HepG2 (cell line): ENCODE results near the gene RACGAP1. TPM values are rescaled to one million over a fixed set of nuclear protein-coding genes. Genes with fewer than 3 reads are reported as not detected.

ENCODE experiments used
- ATAC-seq: fragments of 200-7000 bp; cut with Tn5 transposase; 3 replicates; pipeline ENCODE4 v1.9.1; 2020; ENCODE audit warnings: mild to moderate bottlenecking, moderate library complexity
- BruUV-seq: library from RNA; stranded (reverse); fragments of 400-500 nt; replicated peaks from 2 replicates; lab custom pipeline; 2021; lab: Mats Ljungman, UMichigan
- CTCF ChIA-PET: fragments of 300-600 bp; formaldehyde crosslinking; extraction: SDS; loops from one replicate; lab custom pipeline; 2021; ENCODE audit warnings: low total read pairs, inconsistent platforms, low intra/inter-chr PET ratio; lab: Yijun Ruan, JAX
- POLR2A ChIA-PET: fragments of 350-600 bp; sonication (Branson Sonifier 250); formaldehyde crosslinking; loops from one replicate; lab custom pipeline; 2020; ENCODE audit warnings: antibody characterized with exemption, inconsistent platforms; lab: Yijun Ruan, JAX
- DNase-seq: peaks from one replicate; pipeline ENCODE4 v3.0.0-alpha.2; 2015; ENCODE audit warnings: low spot score
- FAIRE-seq: peaks from 3 replicates; lab custom pipeline; 2011; peaks lifted over from hg19 to GRCh38; lab: Jason Lieb, UNC
- H2AFZ ChIP-seq: one replicate; pipeline ENCODE4 v1.6.1; 2011; ENCODE audit warnings: low read length, inconsistent platforms
- H3K27ac ChIP-seq: fragments of 300-600 bp; 3 replicates; pipeline ENCODE4 v1.8.0; 2011; ENCODE audit warnings: mixed run types, mild to moderate bottlenecking, mixed read lengths, low read length, inconsistent platforms; ENCODE audit not compliant: insufficient read depth; ENCODE audit errors: extremely low read length
- H3K27me3 ChIP-seq, 2 experiments: fragments of 200-600 bp in 1 of 2; 2 replicates in 1 of 2; 3 replicates in 1 of 2; pipeline versions ENCODE4 v1.6.0 to v1.8.0; 2011; ENCODE audit warnings: low read length in 2 of 2, mild to moderate bottlenecking in 2 of 2, moderate library complexity in 2 of 2, inconsistent platforms in 1 of 2; ENCODE audit not compliant: insufficient read depth in 2 of 2, control insufficient read depth in 1 of 2
- H3K36me3 ChIP-seq, 2 experiments: fragments of 200-600 bp in 1 of 2; replicated peaks in 1 of 2; 2 replicates in 1 of 2; 3 replicates in 1 of 2; pipeline versions ENCODE4 v1.5.1 to v1.8.0; 2011; ENCODE audit warnings: low read length in 2 of 2, inconsistent platforms in 1 of 2; ENCODE audit not compliant: insufficient read depth in 2 of 2, control insufficient read depth in 1 of 2
- H3K4me1 ChIP-seq: 2 replicates; pipeline ENCODE4 v1.5.1; 2012; ENCODE audit warnings: low read length, inconsistent platforms; ENCODE audit not compliant: insufficient read depth
- H3K4me2 ChIP-seq: 2 replicates; pipeline ENCODE4 v1.6.0; 2011; ENCODE audit warnings: low read depth, low read length, inconsistent platforms
- H3K4me3 ChIP-seq, 3 experiments: fragments of 200-600 bp in 1 of 3; sonication (generic), shearing (Covaris generic) in 1 of 3; replicated peaks in 1 of 3; 2 replicates each; pipeline ENCODE4 v1.5.1; 2011 to 2016; ENCODE audit warnings: low read length in 3 of 3, inconsistent platforms in 2 of 3, low read depth in 2 of 3, mild to moderate bottlenecking in 2 of 3, control low read depth in 1 of 3, mixed read lengths in 1 of 3; ENCODE audit not compliant: insufficient read depth in 1 of 3
- H3K79me2 ChIP-seq: one replicate; pipeline ENCODE4 v1.6.1; 2011; ENCODE audit warnings: low read length, inconsistent platforms; ENCODE audit not compliant: insufficient read depth
- H3K9ac ChIP-seq: 2 replicates; pipeline ENCODE4 v1.6.0; 2011; ENCODE audit warnings: mild to moderate bottlenecking, low read depth, low read length, inconsistent platforms; ENCODE audit not compliant: insufficient read depth
- H3K9me3 ChIP-seq: 2 replicates; pipeline ENCODE4 v1.5.1; 2012; ENCODE audit warnings: mild to moderate bottlenecking, low read length
- H4K20me1 ChIP-seq: 2 replicates; pipeline ENCODE4 v1.6.0; 2011; ENCODE audit warnings: inconsistent platforms, mild to moderate bottlenecking, low read length, moderate library complexity; ENCODE audit not compliant: insufficient read depth
- ELF3 ChIP-seq: IDR thresholded peaks from 2 replicates; pipeline ENCODE4 v1.6.1; 2016; ENCODE audit warnings: missing genetic modification reagents, missing compliant biosample characterization
- FOXO1 ChIP-seq: sonication (generic); formaldehyde crosslinking; IDR thresholded peaks from 2 replicates; pipeline ENCODE4 v1.4.0; 2020; ENCODE audit warnings: missing genetic modification reagents
- HNRNPLL ChIP-seq: fragments of 200-400 bp; formaldehyde crosslinking; IDR thresholded peaks from 2 replicates; pipeline ENCODE4 v1.6.1; 2017; ENCODE audit warnings: mild to moderate bottlenecking, low read depth, low read length; ENCODE audit not compliant: poor library complexity, severe bottlenecking
- HOMEZ ChIP-seq: IDR thresholded peaks from 2 replicates; pipeline ENCODE4 v1.6.1; 2016; ENCODE audit warnings: low read depth
- HOXD1 ChIP-seq: sonication (generic); formaldehyde crosslinking; IDR thresholded peaks from 2 replicates; pipeline ENCODE4 v1.5.0; 2020; ENCODE audit warnings: missing genetic modification reagents
- JUNB ChIP-seq: sonication (generic); formaldehyde crosslinking; IDR thresholded peaks from 2 replicates; pipeline ENCODE4 v1.8.0; 2022; ENCODE audit warnings: missing genetic modification reagents, mild to moderate bottlenecking, borderline replicate concordance
- NR2F2 ChIP-seq: IDR thresholded peaks from 2 replicates; pipeline ENCODE4 v1.6.1; 2012; ENCODE audit warnings: low read depth, inconsistent platforms, borderline replicate concordance
- RAD21 ChIP-seq: fragments of 450-650 bp; formaldehyde crosslinking; IDR thresholded peaks from 2 replicates; pipeline ENCODE4 v1.5.0; 2020; ENCODE audit warnings: mild to moderate bottlenecking
- REXO4 ChIP-seq: sonication (generic); formaldehyde crosslinking; IDR thresholded peaks from 2 replicates; pipeline ENCODE4 v1.8.0; 2022; ENCODE audit warnings: missing genetic modification reagents, mild to moderate bottlenecking, borderline replicate concordance
- SMARCE1 ChIP-seq: fragments of 450-650 bp; IDR thresholded peaks from 2 replicates; pipeline ENCODE4 v1.6.1; 2017; ENCODE audit warnings: borderline replicate concordance
- ZNF235 ChIP-seq: sonication (generic); formaldehyde crosslinking; IDR thresholded peaks from 2 replicates; pipeline ENCODE4 v1.8.1; 2023; ENCODE audit warnings: mild to moderate bottlenecking, missing genetic modification reagents, borderline replicate concordance
- whole genome bisulfite sequencing: methylation state at CpG from one replicate; pipeline ENCODE4 v1.1.6; 2017; ENCODE audit warnings: low lambda C conversion rate; 5-methylcytosine and 5-hydroxymethylcytosine counted together
- in situ Hi-C: cut with HindIII; loops from 2 replicates; pipeline ENCODE4 v1.10.0; 2017; ENCODE audit warnings: low pct_unique_long_range_greater_than_20kb; ENCODE audit not compliant: extremely low pct_ligation_motif_present
- intact Hi-C: fragments of 100-400 bp; cut with micrococcal nuclease; formaldehyde crosslinking; loops from one replicate; pipeline ENCODE4 v1.10.0; 2022; ENCODE audit not compliant: unreplicated experiment
- polyA plus RNA-seq, 8 experiments: library from polyadenylated mRNA; depleted of rRNA in 3 of 8; stranded (reverse) in 7 of 8; unstranded in 1 of 8; fragments of >200 nt; fragmentation: Illumina TruSeq in 4 of 8; extraction: Trizol in 4 of 8; gene quantifications; 2 replicates each; pipeline versions ENCODE4 v1.2.1 to v1.2.3, GENCODE V29; 2011 to 2016; ENCODE audit warnings: low read depth in 4 of 8, missing spikeins in 1 of 8, mixed read lengths in 1 of 8; ENCODE audit not compliant: insufficient read depth in 1 of 8
- total RNA-seq, 5 experiments: library from RNA; depleted of rRNA; stranded (reverse); fragments of >200 nt; fragmentation: Illumina TruSeq; extraction: Trizol; gene quantifications; 2 replicates each; pipeline ENCODE4 v1.2.3, GENCODE V29; 2016; ENCODE audit warnings: low read depth in 1 of 5
- TF ChIP-seq, protein P1 (sequence below): IDR thresholded peaks from 2 replicates; pipeline ENCODE4 v1.4.0; 2020; ENCODE audit warnings: mild to moderate bottlenecking, missing genetic modification reagents

The RACGAP1 gene
- total and polyA plus RNA-seq, 2 of the 13 experiments (the other 11 are each of a cell fraction or from before 2014, with no cell fraction given): 16.7 to 57.9 TPM

GRCh38 chr12:50062728-50063460 is 37.6 kb upstream of the RACGAP1 start:
- H3K4me3 ChIP-seq: no peak overlapping the region
- no peaks in the 10 kb centered on the region for H4K20me1 ChIP-seq
- 13% methylated on average over 5 of the region's 5 CpGs for WGBS
- in situ Hi-C loops (no loop called here), intact Hi-C loops (no loop called here)
- ATAC-seq (no peak), FAIRE-seq (no peak), DNase-seq (no peak)
- H3K9ac ChIP-seq: no peak overlapping the region
- ChIA-PET CTCF (no interaction called here), POLR2A (no interaction called here)
- no peaks in the 10 kb centered on the region for H3K36me3 ChIP-seq
- no peak overlapping the region for H3K4me2 ChIP-seq
- no peak overlapping the region for H3K27ac ChIP-seq
- no peak overlapping the region for H2AFZ ChIP-seq
- TF ChIP-seq ZNF235 (CRISPR knock-in tag): no peak
- no peak for TF ChIP-seq REXO4
- TF ChIP-seq RAD21: no peak
- TF ChIP-seq FOXO1 (CRISPR knock-in tag): no peak
- no peak for TF ChIP-seq HOMEZ (CRISPR knock-in tag)
- TF ChIP-seq, protein P1, sequence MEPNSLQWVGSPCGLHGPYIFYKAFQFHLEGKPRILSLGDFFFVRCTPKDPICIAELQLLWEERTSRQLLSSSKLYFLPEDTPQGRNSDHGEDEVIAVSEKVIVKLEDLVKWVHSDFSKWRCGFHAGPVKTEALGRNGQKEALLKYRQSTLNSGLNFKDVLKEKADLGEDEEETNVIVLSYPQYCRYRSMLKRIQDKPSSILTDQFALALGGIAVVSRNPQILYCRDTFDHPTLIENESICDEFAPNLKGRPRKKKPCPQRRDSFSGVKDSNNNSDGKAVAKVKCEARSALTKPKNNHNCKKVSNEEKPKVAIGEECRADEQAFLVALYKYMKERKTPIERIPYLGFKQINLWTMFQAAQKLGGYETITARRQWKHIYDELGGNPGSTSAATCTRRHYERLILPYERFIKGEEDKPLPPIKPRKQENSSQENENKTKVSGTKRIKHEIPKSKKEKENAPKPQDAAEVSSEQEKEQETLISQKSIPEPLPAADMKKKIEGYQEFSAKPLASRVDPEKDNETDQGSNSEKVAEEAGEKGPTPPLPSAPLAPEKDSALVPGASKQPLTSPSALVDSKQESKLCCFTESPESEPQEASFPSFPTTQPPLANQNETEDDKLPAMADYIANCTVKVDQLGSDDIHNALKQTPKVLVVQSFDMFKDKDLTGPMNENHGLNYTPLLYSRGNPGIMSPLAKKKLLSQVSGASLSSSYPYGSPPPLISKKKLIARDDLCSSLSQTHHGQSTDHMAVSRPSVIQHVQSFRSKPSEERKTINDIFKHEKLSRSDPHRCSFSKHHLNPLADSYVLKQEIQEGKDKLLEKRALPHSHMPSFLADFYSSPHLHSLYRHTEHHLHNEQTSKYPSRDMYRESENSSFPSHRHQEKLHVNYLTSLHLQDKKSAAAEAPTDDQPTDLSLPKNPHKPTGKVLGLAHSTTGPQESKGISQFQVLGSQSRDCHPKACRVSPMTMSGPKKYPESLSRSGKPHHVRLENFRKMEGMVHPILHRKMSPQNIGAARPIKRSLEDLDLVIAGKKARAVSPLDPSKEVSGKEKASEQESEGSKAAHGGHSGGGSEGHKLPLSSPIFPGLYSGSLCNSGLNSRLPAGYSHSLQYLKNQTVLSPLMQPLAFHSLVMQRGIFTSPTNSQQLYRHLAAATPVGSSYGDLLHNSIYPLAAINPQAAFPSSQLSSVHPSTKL: no peak
- no peak for TF ChIP-seq JUNB
- TF ChIP-seq ELF3: no peak
- TF ChIP-seq HNRNPLL: no peak
- no peak for TF ChIP-seq HOXD1
- TF ChIP-seq SMARCE1: no peak
- TF ChIP-seq NR2F2: no peak
- H3K9me3 ChIP-seq: no peaks in the 10 kb centered on the region
- H3K79me2 ChIP-seq: no peaks in the 10 kb centered on the region
- H3K27me3 ChIP-seq: peaks cover 0 to 14% of the 10 kb centered on the region in 2 experiments; a peak in 3 of 5 replicates
- BruUV-seq: no TSS peak
- H3K4me1 ChIP-seq: 0 out of 2 replicates have a peak, but pooled peaks cover 5% of the 10 kb centered on the region
